Neural cell (in vitro differentiated cells): ENCODE results near the gene TMBIM4. TPM values are rescaled to one million over a fixed set of nuclear protein-coding genes. Genes with fewer than 3 reads are reported as not detected.
"Not testable (repeated sequence)": the region's sequence is repeated elsewhere in the genome, so short reads cannot be mapped to it uniquely, and the experiment has no call there.

Source experiments
- H2AFZ ChIP-seq: fragments of 200-600, 300-800 bp; sonication (generic), shearing (Covaris generic); 2 replicates; pipeline ENCODE4 v1.6.0; 2014; ENCODE audit warnings: low read depth, mild to moderate bottlenecking, antibody characterized with exemption, low read length, moderate library complexity
- H3F3A ChIP-seq: fragments of 200-600 bp; shearing (Covaris generic); 2 replicates; pipeline ENCODE4 v1.6.1; 2016; ENCODE audit warnings: mild to moderate bottlenecking, moderate library complexity, mixed read lengths, antibody characterized with exemption, low read length; ENCODE audit not compliant: insufficient read depth, poor library complexity, severe bottlenecking
- H3K27ac ChIP-seq: fragments of 200-600, 300-800 bp; sonication (generic), shearing (Covaris generic); 2 replicates; pipeline ENCODE4 v1.5.1; 2014; ENCODE audit warnings: mild to moderate bottlenecking, low read length, moderate library complexity
- H3K27me3 ChIP-seq: fragments of 300-800, 200-600 bp; sonication (generic), shearing (Covaris generic); 2 replicates; pipeline ENCODE4 v1.6.0; 2014; ENCODE audit warnings: mild to moderate bottlenecking, low read depth, low read length, moderate library complexity; ENCODE audit not compliant: insufficient read depth
- H3K36me3 ChIP-seq: fragments of 300-800, 200-600 bp; sonication (generic), shearing (Covaris generic); 2 replicates; pipeline ENCODE4 v1.5.1; 2014; ENCODE audit warnings: mild to moderate bottlenecking, antibody characterized with exemption, low read length, moderate library complexity; ENCODE audit not compliant: insufficient read depth
- H3K4me2 ChIP-seq: fragments of 300-800, 200-600 bp; sonication (generic), shearing (Covaris generic); 2 replicates; pipeline ENCODE4 v1.6.0; 2014; ENCODE audit warnings: mild to moderate bottlenecking, low read length
- H3K4me3 ChIP-seq: fragments of 300-800, 200-600 bp; sonication (generic), shearing (Covaris generic); 2 replicates; pipeline ENCODE4 v1.5.1; 2014; ENCODE audit warnings: mild to moderate bottlenecking, low read length, moderate library complexity
- H3K79me2 ChIP-seq: fragments of 200-600 bp; shearing (Covaris generic); replicated peaks from 2 replicates; pipeline ENCODE4 v1.6.0; 2014; ENCODE audit warnings: mild to moderate bottlenecking, low read length, moderate library complexity; ENCODE audit not compliant: insufficient read depth
- H3K9ac ChIP-seq: fragments of 300-800, 200-600 bp; sonication (generic), shearing (Covaris generic); 2 replicates; pipeline ENCODE4 v1.6.1; 2016; ENCODE audit warnings: mild to moderate bottlenecking, low read length, mixed read lengths
- H3K9me2 ChIP-seq: fragments of 200-600 bp; shearing (Covaris generic); 2 replicates; pipeline ENCODE4 v1.6.1; 2016; ENCODE audit warnings: mild to moderate bottlenecking, low read length, mixed read lengths; ENCODE audit not compliant: insufficient read depth
- H3K9me3 ChIP-seq: fragments of 200-600, 300-800 bp; sonication (generic), shearing (Covaris generic); 2 replicates; pipeline ENCODE4 v1.6.1; 2016; ENCODE audit warnings: mild to moderate bottlenecking, mixed run types, low read length, moderate library complexity, mixed read lengths
- H4K20me1 ChIP-seq: fragments of 200-600 bp; shearing (Covaris generic); 2 replicates; pipeline ENCODE4 v1.6.1; 2016; ENCODE audit warnings: mild to moderate bottlenecking, mixed run types; ENCODE audit not compliant: insufficient read depth
- CTCF ChIP-seq: fragments of 450-650 bp; IDR thresholded peaks from 2 replicates; pipeline ENCODE4 v1.5.1; 2014; ENCODE audit warnings: antibody characterized with exemption, mild to moderate bottlenecking, moderate library complexity; ENCODE audit not compliant: poor library complexity, severe bottlenecking
- EZH2 ChIP-seq: fragments of 200-600, 300-800 bp; shearing (Covaris generic), sonication (generic); IDR thresholded peaks from 2 replicates; pipeline ENCODE4 v1.6.1; 2014; ENCODE audit warnings: antibody characterized with exemption, low read length, borderline replicate concordance, mild to moderate bottlenecking; ENCODE audit not compliant: insufficient read depth, poor library complexity, severe bottlenecking
- POLR2AphosphoS5 ChIP-seq: IDR thresholded peaks from 2 replicates; pipeline ENCODE4 v1.6.1; 2012
- RAD21 ChIP-seq: fragments of 450-650 bp; conservative IDR thresholded peaks from 2 replicates; pipeline ENCODE4 v1.6.1; 2014; ENCODE audit warnings: antibody characterized with exemption, mild to moderate bottlenecking, moderate library complexity
- REST ChIP-seq: IDR thresholded peaks from 2 replicates; pipeline ENCODE4 v1.6.1; 2012; ENCODE audit warnings: borderline replicate concordance
- SMC3 ChIP-seq: fragments of 450-650 bp; conservative IDR thresholded peaks from 2 replicates; pipeline ENCODE4 v1.6.1; 2014; ENCODE audit warnings: antibody characterized with exemption, mild to moderate bottlenecking, moderate library complexity; ENCODE audit not compliant: poor library complexity
- TAF1 ChIP-seq: IDR thresholded peaks from 2 replicates; pipeline ENCODE4 v1.6.1; 2012; ENCODE audit warnings: low read depth
- polyA minus RNA-seq: library from RNA; depleted of rRNA, polyadenylated mRNA; stranded (reverse); fragments of >200 nt; gene quantifications from 2 replicates; pipeline ENCODE4 v1.2.3, GENCODE V29; 2014
- polyA plus RNA-seq: library from polyadenylated mRNA; depleted of rRNA; stranded (reverse); fragments of >200 nt; gene quantifications from 2 replicates; pipeline ENCODE4 v1.2.3, GENCODE V29; 2014

Gene TMBIM4
- polyA plus RNA-seq (24.5 and 45.7 TPM in 2 replicates), polyA minus RNA-seq (4.9 and 9.6 TPM in 2 replicates)

- Histone ChIP-seq H3K36me3 (no peaks in the 10 kb centered on the region), H3F3A (no peaks in the 10 kb centered on the region), H2AFZ (peak within 1 kb of the TSS; percentile 33), H3K27me3 (no peaks in the 10 kb centered on the region), H3K4me3 (peak within 1 kb of the TSS; percentile 70), H3K9ac (peak within 1 kb of the TSS; percentile 58), H3K9me3 (peaks cover 5% of the 10 kb centered on the region), H4K20me1 (no peaks in the 10 kb centered on the region), H3K27ac (peak within 1 kb of the TSS; percentile 57), H3K79me2 (no peaks in the 10 kb centered on the region), H3K4me2 (no peak within 1 kb of the TSS), H3K9me2 (no peaks in the 10 kb centered on the region)
- no peak for TF ChIP-seq RAD21
- TF ChIP-seq CTCF = peak; percentile 60
- TF ChIP-seq TAF1 = peak; percentile 47
Observed at GRCh38 chr12:66169221-66170170, at the start of gene TMBIM4. TSS of gene TMBIM4 (minus strand) at chr12:66169996. CDS start at chr12:66169951, 45 bp downstream.

- Histone ChIP-seq H3F3A (no peaks in the 10 kb centered on the region), H4K20me1 (no peaks in the 10 kb centered on the region), H3K9me2 (no peaks in the 10 kb centered on the region), H3K79me2 (no peaks in the 10 kb centered on the region), H3K9ac (no peak overlapping the region), H2AFZ (no peak overlapping the region), H3K9me3 (no peaks in the 10 kb centered on the region), H3K27me3 (no peaks in the 10 kb centered on the region), H3K4me2 (no peak overlapping the region), H3K36me3 (no peaks in the 10 kb centered on the region), H3K4me3 (no peak overlapping the region), H3K27ac (no peak overlapping the region)
- TF ChIP-seq POLR2AphosphoS5 (no peak), SMC3 (no peak), CTCF (no peak), REST (no peak), TAF1 (no peak), EZH2 (no peak)
Observed at GRCh38 chr12:66217342-66217917, 47.6 kb upstream of the TMBIM4 start.

- H3K9me3 ChIP-seq, H3K4me2 ChIP-seq, H3K4me3 ChIP-seq, H3K27me3 ChIP-seq, H4K20me1 ChIP-seq, H3K27ac ChIP-seq, H3F3A ChIP-seq, H3K9ac ChIP-seq, H3K79me2 ChIP-seq, H2AFZ ChIP-seq, H3K36me3 ChIP-seq, H3K9me2 ChIP-seq: not testable (repeated sequence)
Observed at GRCh38 chr12:66213011-66213410, 43.2 kb upstream of the TMBIM4 start.

GRCh38 chr12:66211573-66211972 lies 41.8 kb upstream of the TMBIM4 start:
- H3K4me3 ChIP-seq = not testable (repeated sequence)

More at GRCh38 chr12:66211573-66211972, 41.8 kb upstream of the TMBIM4 start:
- H4K20me1 ChIP-seq, H3K27ac ChIP-seq, H3K79me2 ChIP-seq, H3K9ac ChIP-seq, H3K27me3 ChIP-seq, H3K9me3 ChIP-seq, H3K4me2 ChIP-seq, H3K9me2 ChIP-seq, H3K36me3 ChIP-seq, H3F3A ChIP-seq, H2AFZ ChIP-seq: not testable (repeated sequence)
